Activated T-cell treated with anti-CD3 and anti-CD28 coated beads for 1 hour (primary cell): Measurements from ENCODE around the gene SSBP3.
"Not testable (repeated sequence)": the region's sequence is repeated elsewhere in the genome, so short reads cannot be mapped to it uniquely, and the experiment has no call there.

ENCODE experiments used
- DNase-seq: peaks from one replicate; pipeline ENCODE4 v3.0.0-alpha.2; 2020; ENCODE audit warnings: low read depth

The SSBP3 gene

GRCh38 chr1:54241364-54241763 is 164.8 kb downstream of the SSBP3 start:
- no peak for DNase-seq

- no peak for DNase-seq
Measured at GRCh38 chr1:54240741-54241335, 165.4 kb downstream of the SSBP3 start.

- DNase-seq, result no peak
Measured at GRCh38 chr1:54239631-54240031, 166.6 kb downstream of the SSBP3 start.

GRCh38 chr1:54239035-54239383 is 167.2 kb downstream of the SSBP3 start:
- no peak for DNase-seq

GRCh38 chr1:54238353-54239034 is 167.7 kb downstream of the SSBP3 start:
- DNase-seq, result no peak

- no peak for DNase-seq
Measured at GRCh38 chr1:54237586-54237985, 168.6 kb downstream of the SSBP3 start.

GRCh38 chr1:54234284-54234683 is 171.9 kb downstream of the SSBP3 start:
- DNase-seq, result no peak

GRCh38 chr1:54233196-54233595 is 173.0 kb downstream of the SSBP3 start:
- DNase-seq, result not testable (repeated sequence)

GRCh38 chr1:54230507-54231339 is 175.5 kb downstream of the SSBP3 start:
- DNase-seq, result no peak

GRCh38 chr1:54229281-54229891 is 176.8 kb downstream of the SSBP3 start:
- DNase-seq, result no peak

GRCh38 chr1:54228638-54229079 is 177.5 kb downstream of the SSBP3 start:
- no peak for DNase-seq

GRCh38 chr1:54227891-54228310 is 178.3 kb downstream of the SSBP3 start:
- DNase-seq, result no peak

- DNase-seq, result no peak
Measured at GRCh38 chr1:54227091-54227602, 179.0 kb downstream of the SSBP3 start.

GRCh38 chr1:54225986-54226559 is 180.1 kb downstream of the SSBP3 start:
- DNase-seq, result no peak

- no peak for DNase-seq
Measured at GRCh38 chr1:54225378-54225777, 180.8 kb downstream of the SSBP3 start.

GRCh38 chr1:54224233-54224632 is 182.0 kb downstream of the SSBP3 start:
- DNase-seq, result no peak

GRCh38 chr1:54223441-54224202 is 182.6 kb downstream of the SSBP3 start:
- DNase-seq, result no peak

- no peak for DNase-seq
Measured at GRCh38 chr1:54222711-54223110, 183.5 kb downstream of the SSBP3 start.

- DNase-seq, result no peak
Measured at GRCh38 chr1:54221867-54222484, 184.2 kb downstream of the SSBP3 start.

GRCh38 chr1:54221113-54221834 is 184.9 kb downstream of the SSBP3 start:
- no peak for DNase-seq
